CD4-positive, alpha-beta T cell treated with Interleukin-17A for 4 hours (primary cell): ENCODE data around the gene KRTAP24-1.

ENCODE experiments used
- DNase-seq: peaks from one replicate; pipeline ENCODE4 v3.0.0-alpha.2; 2020; ENCODE audit warnings: mixed read lengths

The KRTAP24-1 gene

DNA sequence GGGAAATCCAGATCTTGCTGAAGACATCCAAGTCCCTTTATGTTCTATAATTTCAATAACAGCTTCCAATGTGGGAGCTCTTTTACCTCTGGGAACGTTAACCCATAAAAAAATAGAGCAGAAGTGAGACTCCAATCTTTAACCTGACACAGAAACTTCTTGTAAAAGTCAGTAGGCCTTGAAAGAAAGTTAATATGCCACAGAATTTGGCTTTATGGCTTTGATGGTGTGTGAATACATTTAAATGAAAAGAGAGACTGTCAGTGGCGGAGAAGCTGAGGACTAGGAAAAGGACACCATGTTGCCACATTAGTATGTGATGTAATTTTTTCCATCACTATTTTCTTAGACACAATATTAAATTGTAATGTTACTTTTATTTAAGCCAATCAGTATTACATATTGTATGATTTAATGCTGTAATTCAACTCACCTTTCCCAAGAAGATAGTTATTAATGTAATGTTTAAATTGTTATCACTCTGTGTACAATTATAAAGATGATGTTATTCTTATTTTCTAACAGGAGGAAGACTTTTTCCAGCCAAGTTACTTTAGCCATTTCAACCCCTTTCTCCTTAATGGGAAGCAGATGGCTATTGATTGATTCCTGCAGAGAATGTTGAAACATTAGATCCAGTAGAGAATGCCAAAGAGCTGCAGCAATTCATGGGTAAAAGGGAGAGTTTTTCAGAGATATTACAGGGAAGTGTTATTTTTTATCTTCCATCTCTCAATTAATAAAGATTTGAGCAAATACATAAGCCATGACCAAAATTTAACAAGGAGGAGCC lies 49.3 kb downstream of the KRTAP24-1 start:
- no peak for DNase-seq

- no peak for DNase-seq
Observed at GRCh38 chr21:30232011-30232410, 50.7 kb downstream of the KRTAP24-1 start.
